OCI-LY7 (cell line): ENCODE data around the gene MRPL57. TPM values are rescaled to one million over a fixed set of nuclear protein-coding genes. Genes with fewer than 3 reads are reported as not detected.
"Not testable (repeated sequence)": the region's sequence is repeated elsewhere in the genome, so short reads cannot be mapped to it uniquely, and the experiment has no call there.

Experiments
- BruUV-seq: library from RNA; stranded (reverse); fragments of 400-500 nt; replicated peaks from 2 replicates; lab custom pipeline; 2021; lab: Mats Ljungman, UMichigan
- CTCF ChIA-PET: fragments of 300-600 bp; sonication (Branson Sonifier 250); formaldehyde crosslinking; loops from one replicate; lab custom pipeline; 2022; ENCODE audit warnings: antibody characterized with exemption; ENCODE audit not compliant: unreplicated experiment; lab: Charles Lee
- POLR2A ChIA-PET: fragments of 300-600 bp; sonication (Branson Sonifier 250); formaldehyde crosslinking; loops from one replicate; lab custom pipeline; 2022; ENCODE audit warnings: antibody characterized with exemption; lab: Charles Lee
- DNase-seq: peaks from one replicate; pipeline ENCODE4 v3.0.0-alpha.2; 2015; ENCODE audit warnings: low spot score
- H2AFZ ChIP-seq: fragments of 200-600 bp; sonication (generic), shearing (Covaris generic); 2 replicates; pipeline ENCODE4 v1.6.1; 2014; ENCODE audit warnings: mild to moderate bottlenecking, antibody characterized with exemption, low read length, moderate library complexity
- H3K27ac ChIP-seq: fragments of 200-600 bp; sonication (generic); 2 replicates; pipeline ENCODE4 v1.5.1; 2014; ENCODE audit warnings: mixed run types, low read depth, mild to moderate bottlenecking, moderate library complexity, low read length, inconsistent platforms; ENCODE audit not compliant: poor library complexity, severe bottlenecking
- H3K36me3 ChIP-seq: fragments of 200-600 bp; sonication (generic); 2 replicates; pipeline ENCODE4 v1.6.1; 2014; ENCODE audit warnings: mild to moderate bottlenecking, antibody characterized with exemption, low read length, moderate library complexity, mixed read lengths; ENCODE audit not compliant: insufficient read depth
- H3K4me1 ChIP-seq: fragments of 200-600 bp; sonication (generic); 2 replicates; pipeline ENCODE4 v1.5.1; 2014; ENCODE audit warnings: mild to moderate bottlenecking, low read length; ENCODE audit not compliant: insufficient read depth, poor library complexity, severe bottlenecking
- H3K4me2 ChIP-seq: fragments of 200-600 bp; sonication (generic); 2 replicates; pipeline ENCODE4 v1.6.1; 2014; ENCODE audit warnings: mild to moderate bottlenecking, low read length
- H3K4me3 ChIP-seq: fragments of 200-600 bp; sonication (generic); 2 replicates; pipeline ENCODE4 v1.5.1; 2014; ENCODE audit warnings: mild to moderate bottlenecking, low read depth, low read length; ENCODE audit not compliant: poor library complexity, severe bottlenecking
- H3K79me2 ChIP-seq: fragments of 200-600 bp; sonication (generic); 2 replicates; pipeline ENCODE4 v1.6.1; 2016; ENCODE audit warnings: low read depth, mild to moderate bottlenecking, low read length, moderate library complexity, mixed read lengths; ENCODE audit not compliant: insufficient read depth
- H3K9me2 ChIP-seq: fragments of 200-600 bp; sonication (generic); 2 replicates; pipeline ENCODE4 v1.6.1; 2016; ENCODE audit warnings: mild to moderate bottlenecking, low read length, mixed read lengths; ENCODE audit not compliant: insufficient read depth
- H3K9me3 ChIP-seq: fragments of 200-600 bp; sonication (generic); 2 replicates; pipeline ENCODE4 v1.6.1; 2014; ENCODE audit warnings: mild to moderate bottlenecking, mixed run types, low read length, mixed read lengths
- H4K20me1 ChIP-seq: fragments of 200-600 bp; sonication (generic); 2 replicates; pipeline ENCODE4 v1.6.1; 2014; ENCODE audit warnings: mild to moderate bottlenecking, antibody characterized with exemption, low read length, moderate library complexity, mixed read lengths; ENCODE audit not compliant: insufficient read depth
- CTCF ChIP-seq: fragments of 200-600 bp; sonication (generic); conservative IDR thresholded peaks from 2 replicates; pipeline ENCODE4 v1.5.1; 2014; ENCODE audit warnings: mild to moderate bottlenecking, antibody characterized with exemption, low read length, moderate library complexity, mixed read lengths
- EZH2phosphoT487 ChIP-seq: fragments of 200-600 bp; sonication (generic); IDR thresholded peaks from 2 replicates; pipeline ENCODE4 v1.6.1; 2018; ENCODE audit warnings: low read depth, borderline replicate concordance, mild to moderate bottlenecking, mixed run types, antibody characterized with exemption, low read length, moderate library complexity, mixed read lengths
- intact Hi-C: fragments of 100-400 bp; cut with micrococcal nuclease; formaldehyde crosslinking; loops from one replicate; pipeline ENCODE4 v1.10.0; 2022; ENCODE audit not compliant: unreplicated experiment
- total RNA-seq, 2 experiments: library from RNA; depleted of rRNA in 1 of 2; stranded (reverse); fragments of >200 nt in 1 of 2; shearing (Covaris generic) in 1 of 2; gene quantifications; 2 replicates each; pipeline ENCODE4 v1.2.3, GENCODE V29; 2014 to 2022

The MRPL57 gene
- total RNA-seq, 2 experiments from 2014 or later, result 26.3 to 52.9 TPM

GRCh38 chr13:21152251-21152899 is 24.1 kb upstream of the MRPL57 start:
- Histone ChIP-seq H2AFZ (no peak overlapping the region), H3K9me2 (no peaks in the 10 kb centered on the region), H3K27ac (no peak overlapping the region), H3K9me3 (no peaks in the 10 kb centered on the region), H4K20me1 (peaks cover 3% of the 10 kb centered on the region; the same call in 1 of the 2 replicates), H3K4me3 (no peak overlapping the region), H3K4me2 (no peak overlapping the region), H3K36me3 (peaks cover 59% of the 10 kb centered on the region), H3K79me2 (no peaks in the 10 kb centered on the region), H3K4me1 (peaks cover 8% of the 10 kb centered on the region)
- intact Hi-C loops, result no loop called here
- CTCF ChIA-PET, result interaction anchor here (0.6 kb wide), 1 partner anchor 234 kb away, joined by 3 read pairs; no protein-coding TSS in a partner anchor
- no TSS peak for BruUV-seq
- TF ChIP-seq EZH2phosphoT487, result no peak
- TF ChIP-seq CTCF, result no peak
- POLR2A ChIA-PET, result interaction anchor here (0.9 to 1.7 kb wide), 2 partner anchors 9 to 25 kb away, joined by 3 to 6 read pairs; no protein-coding TSS in a partner anchor
- DNase-seq, result no peak

DNA sequence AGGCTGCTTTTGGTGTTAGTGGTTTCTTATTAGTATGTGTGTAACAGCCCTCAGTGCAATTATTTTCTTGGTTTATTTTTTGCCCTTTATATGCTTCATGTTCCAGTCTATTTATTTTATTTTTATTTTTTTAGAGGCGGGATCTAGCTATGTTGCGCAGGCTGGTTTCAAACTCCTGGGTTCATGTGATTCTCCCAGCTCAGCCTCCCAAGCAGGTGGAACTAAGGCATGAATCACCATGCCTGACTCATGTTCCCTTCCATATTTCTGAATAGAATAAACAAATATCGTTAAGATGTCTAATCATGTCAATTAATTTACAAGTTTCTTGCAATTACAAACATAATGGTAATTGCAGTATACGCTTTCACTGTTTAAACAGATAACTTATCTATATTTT is 11.8 kb upstream of the MRPL57 start:
- CTCF ChIA-PET, result no interaction called here
- no peaks in the 10 kb centered on the region for H3K9me2 ChIP-seq
- H3K4me3 ChIP-seq, result no peak overlapping the region
- BruUV-seq, result no TSS peak
- no peak for DNase-seq
- H3K4me1 ChIP-seq, result no peaks in the 10 kb centered on the region
- H3K27ac ChIP-seq, result no peak overlapping the region
- H4K20me1 ChIP-seq, result no peaks in the 10 kb centered on the region
- intact Hi-C loops, result no loop called here
- peaks cover 94% of the 10 kb centered on the region for H3K36me3 ChIP-seq
- TF ChIP-seq CTCF (no peak), EZH2phosphoT487 (no peak)
- no peak overlapping the region for H3K4me2 ChIP-seq
- no peaks in the 10 kb centered on the region for H3K9me3 ChIP-seq
- no peak overlapping the region for H2AFZ ChIP-seq
- peaks cover 17% of the 10 kb centered on the region; the same call in 1 of the 2 replicates for H3K79me2 ChIP-seq
- POLR2A ChIA-PET, result no interaction called here

DNA sequence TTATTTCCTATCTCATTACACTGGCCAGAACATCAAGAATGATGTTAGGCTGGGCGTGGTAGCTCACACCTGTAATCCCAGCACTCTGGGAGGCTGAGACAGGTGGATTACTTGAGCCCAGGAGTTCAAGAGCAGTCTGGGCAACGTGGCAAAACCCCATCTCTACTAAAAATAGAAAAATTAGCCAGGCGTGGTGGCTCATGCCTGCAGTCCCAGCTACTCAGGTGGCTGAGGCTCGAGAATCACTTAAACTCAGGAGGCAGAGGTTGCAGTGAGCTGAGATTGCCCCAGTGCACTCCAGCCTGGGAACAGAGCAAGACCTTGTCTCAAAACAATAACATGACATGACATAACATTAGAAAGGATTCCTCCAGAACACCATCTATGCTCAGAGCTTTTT is 10.9 kb upstream of the MRPL57 start:
- CTCF ChIA-PET, H3K4me3 ChIP-seq, DNase-seq, H3K4me1 ChIP-seq, H2AFZ ChIP-seq, H3K27ac ChIP-seq, BruUV-seq, H4K20me1 ChIP-seq, intact Hi-C loops, H3K9me2 ChIP-seq, H3K9me3 ChIP-seq, H3K4me2 ChIP-seq: not testable (repeated sequence)
- POLR2A ChIA-PET, result interaction anchor here (4.8 kb wide), 1 partner anchor 11 kb away, joined by 26 read pairs; the partner anchor contains the start of genes MRPL57 and SKA3
- Histone ChIP-seq H3K36me3 (peaks cover 92% of the 10 kb centered on the region), H3K79me2 (peaks cover 23% of the 10 kb centered on the region; the same call in 1 of the 2 replicates)
